Upper lobe of left lung (tissue), 4 donors: ENCODE measurements around the gene RGS7.

Experiments used
- CTCF ChIP-seq, 6 experiments: fragments of 450-650 bp in 4 of 6; fragments of 200-600 bp in 2 of 6; sonication (generic) in 2 of 6; IDR thresholded peaks; one replicate each; pipeline ENCODE4 v1.5.1; 2016 to 2019; ENCODE audit warnings: antibody characterized with exemption in 6 of 6
- EP300 ChIP-seq, 4 donors: sonication (generic); formaldehyde crosslinking; IDR thresholded peaks; one replicate each; pipeline ENCODE4 v1.5.1; 2017; ENCODE audit warnings: antibody characterized with exemption in 4 of 4, control low read depth in 2 of 4
- POLR2A ChIP-seq, 4 donors: fragments of 450-650 bp; IDR thresholded peaks; one replicate each; pipeline ENCODE4 v1.5.1; 2016 to 2017; ENCODE audit warnings: antibody characterized with exemption in 4 of 4, mild to moderate bottlenecking in 2 of 4
- POLR2AphosphoS5 ChIP-seq, 2 donors: sonication (generic); formaldehyde crosslinking; IDR thresholded peaks; one replicate each; pipeline ENCODE4 v1.5.1; 2017; ENCODE audit warnings: antibody characterized with exemption in 2 of 2

DNA sequence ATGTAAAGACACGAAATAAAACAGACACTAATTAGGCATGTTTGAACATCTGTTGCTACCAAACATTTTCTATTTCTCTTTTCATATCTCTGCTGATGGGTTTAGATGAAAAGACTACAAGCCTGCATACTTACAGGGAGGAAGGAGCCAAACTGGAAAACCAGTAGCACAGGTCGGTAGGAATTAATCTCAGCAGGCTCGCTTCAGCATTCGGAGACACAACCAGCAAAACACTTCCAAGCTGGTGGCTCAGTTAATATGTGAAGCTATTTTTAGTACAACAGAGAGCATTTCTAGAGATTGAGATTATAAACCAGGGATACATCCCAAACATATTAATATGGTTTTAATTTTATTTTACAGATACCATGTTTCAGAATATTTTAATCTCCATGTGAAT lies 444.2 kb downstream of the RGS7 start:
- TF ChIP-seq POLR2A (IDR thresholded peaks at IDR 0.05) (no peak), CTCF (IDR thresholded peaks at IDR 0.05) (no peak), POLR2AphosphoS5 (IDR thresholded peaks at IDR 0.05) (no peak), EP300 (IDR thresholded peaks at IDR 0.05) (no peak)
